H1 (cell line): ENCODE data around the gene CDNF. TPM values are rescaled to one million over a fixed set of nuclear protein-coding genes. Genes with fewer than 3 reads are reported as not detected.

Source experiments
- CTCF ChIA-PET: fragments of 300-600 bp; sonication (Branson Sonifier 250); formaldehyde crosslinking; loops from one replicate; lab custom pipeline; 2021; ENCODE audit not compliant: partially characterized antibody; lab: Charles Lee
- POLR2A ChIA-PET: fragments of 300-600 bp; sonication (Branson Sonifier 250); formaldehyde crosslinking; loops from one replicate; lab custom pipeline; 2021; ENCODE audit warnings: inconsistent platforms; ENCODE audit not compliant: partially characterized antibody; lab: Charles Lee
- DNase-seq, 2 experiments: peaks; one replicate each; pipeline versions ENCODE4 v3.0.0 to v3.0.0-alpha.2; 2010 to 2022; ENCODE audit warnings: low spot score in 2 of 2, low read depth in 1 of 2, mixed read lengths in 1 of 2
- FAIRE-seq: peaks from 2 replicates; lab custom pipeline; 2011; peaks lifted over from hg19 to GRCh38; lab: Jason Lieb, UNC
- H2AFZ ChIP-seq: 2 replicates; pipeline ENCODE4 v1.8.1; 2012; ENCODE audit warnings: low read length, inconsistent platforms
- H2AK5ac ChIP-seq: 2 replicates; pipeline ENCODE4 v1.6.1; 2013; ENCODE audit warnings: low read depth, low read length
- H2BK120ac ChIP-seq: replicated peaks from 2 replicates; pipeline ENCODE3; 2013; ENCODE audit warnings: low read depth, low read length, inconsistent platforms
- H2BK12ac ChIP-seq: 2 replicates; pipeline ENCODE4 v1.6.1; 2013; ENCODE audit warnings: low read depth, low read length
- H2BK15ac ChIP-seq: 2 replicates; pipeline ENCODE4 v1.6.1; 2013; ENCODE audit warnings: low read length
- H2BK20ac ChIP-seq: 2 replicates; pipeline ENCODE4 v1.6.1; 2013; ENCODE audit warnings: low read length
- H2BK5ac ChIP-seq: 2 replicates; pipeline ENCODE4 v1.6.1; 2013; ENCODE audit warnings: low read depth, low read length
- H3K14ac ChIP-seq: 2 replicates; pipeline ENCODE4 v1.6.1; 2013; ENCODE audit warnings: inconsistent platforms; ENCODE audit not compliant: insufficient read length
- H3K18ac ChIP-seq: 2 replicates; pipeline ENCODE4 v1.6.1; 2013; ENCODE audit warnings: low read length; ENCODE audit errors: extremely low read depth
- H3K23ac ChIP-seq: 2 replicates; pipeline ENCODE4 v1.6.1; 2013; ENCODE audit warnings: inconsistent platforms; ENCODE audit not compliant: insufficient read length
- H3K23me2 ChIP-seq: 2 replicates; pipeline ENCODE4 v1.6.1; 2013; ENCODE audit warnings: low read depth, low read length
- H3K27ac ChIP-seq: 2 replicates; pipeline ENCODE4 v1.6.1; 2011; ENCODE audit warnings: low read depth, low read length, inconsistent platforms
- H3K27me3 ChIP-seq, 4 experiments: replicated peaks in 1 of 4; 1 replicate in 1 of 4; 2 replicates in 3 of 4; pipeline versions ENCODE4 v1.6.1 to v1.8.1; 2011 to 2013; ENCODE audit warnings: low read length in 3 of 4, mild to moderate bottlenecking in 3 of 4, inconsistent platforms in 2 of 4, mixed read lengths in 2 of 4, moderate library complexity in 1 of 4; ENCODE audit not compliant: control insufficient read depth in 3 of 4, insufficient read depth in 3 of 4; ENCODE audit errors: extremely low read depth in 1 of 4
- H3K36me3 ChIP-seq, 4 experiments: 2 replicates each; pipeline versions ENCODE4 v1.6.1 to v1.8.1; 2011 to 2013; ENCODE audit warnings: mild to moderate bottlenecking in 4 of 4, low read length in 3 of 4, moderate library complexity in 2 of 4, control low read depth in 1 of 4, inconsistent platforms in 1 of 4; ENCODE audit not compliant: insufficient read depth in 4 of 4, control insufficient read depth in 2 of 4
- H3K4ac ChIP-seq: replicated peaks from 2 replicates; pipeline ENCODE3; 2013; ENCODE audit warnings: low read length, low read depth, mixed read lengths, inconsistent platforms; ENCODE audit not compliant: insufficient read length
- H3K4me1 ChIP-seq, 4 experiments: replicated peaks in 1 of 4; 1 replicate in 1 of 4; 2 replicates in 3 of 4; pipeline versions ENCODE4 v1.6.1 to v1.8.1; 2011 to 2013; ENCODE audit warnings: low read length in 3 of 4, inconsistent platforms in 2 of 4, mixed read lengths in 1 of 4; ENCODE audit not compliant: insufficient read depth in 4 of 4, control insufficient read depth in 3 of 4
- H3K4me2 ChIP-seq, 2 experiments: 2 replicates each; pipeline versions ENCODE4 v1.6.1 to v1.8.1; 2011 to 2013; ENCODE audit warnings: low read depth in 2 of 2, low read length in 2 of 2, control low read depth in 1 of 2, inconsistent platforms in 1 of 2, mild to moderate bottlenecking in 1 of 2; ENCODE audit not compliant: insufficient read depth in 1 of 2
- H3K4me3 ChIP-seq, 4 experiments: fragments of 200-600, 300-600 bp in 1 of 4; sonication (generic), shearing (Covaris generic), sonication (Bioruptor Twin) in 1 of 4; 2 replicates each; pipeline versions ENCODE4 v1.5.1 to v1.8.1; 2011 to 2016; ENCODE audit warnings: low read length in 4 of 4, low read depth in 3 of 4, control low read depth in 2 of 4, inconsistent platforms in 2 of 4, mild to moderate bottlenecking in 2 of 4, mixed read lengths in 1 of 4, moderate library complexity in 1 of 4; ENCODE audit not compliant: insufficient read depth in 2 of 4; ENCODE audit errors: extremely low read depth in 1 of 4
- H3K56ac ChIP-seq: replicated peaks from 2 replicates; pipeline ENCODE3; 2013; ENCODE audit warnings: low read depth, mild to moderate bottlenecking, mixed read lengths, low read length, inconsistent platforms; ENCODE audit not compliant: insufficient read length
- H3K79me1 ChIP-seq: 2 replicates; pipeline ENCODE4 v1.6.1; 2013; ENCODE audit warnings: low read depth, low read length, control low read depth
- H3K79me2 ChIP-seq, 2 experiments: 2 replicates each; pipeline versions ENCODE4 v1.6.1 to v1.8.1; 2012 to 2013; ENCODE audit warnings: low read length in 2 of 2, mild to moderate bottlenecking in 2 of 2, inconsistent platforms in 1 of 2; ENCODE audit not compliant: insufficient read depth in 2 of 2, control insufficient read depth in 1 of 2
- H3K9ac ChIP-seq, 4 experiments: replicated peaks in 1 of 4; 1 replicate in 1 of 4; 2 replicates in 3 of 4; pipeline versions ENCODE4 v1.6.1 to v1.8.1; 2011 to 2013; ENCODE audit warnings: low read depth in 3 of 4, low read length in 3 of 4, control low read depth in 2 of 4, mild to moderate bottlenecking in 2 of 4, moderate library complexity in 2 of 4, inconsistent platforms in 1 of 4; ENCODE audit errors: extremely low read depth in 1 of 4
- H3K9me3 ChIP-seq, 2 experiments: 2 replicates each; pipeline versions ENCODE4 v1.6.1 to v1.8.1; 2012 to 2013; ENCODE audit warnings: mild to moderate bottlenecking in 2 of 2, moderate library complexity in 2 of 2, control low read depth in 1 of 2, inconsistent platforms in 1 of 2, low read depth in 1 of 2, low read length in 1 of 2, mixed read lengths in 1 of 2; ENCODE audit not compliant: insufficient read depth in 2 of 2
- H4K20me1 ChIP-seq, 2 experiments: replicated peaks in 1 of 2; 2 replicates each; pipeline versions ENCODE3 to v1.8.1; 2011 to 2013; ENCODE audit warnings: inconsistent platforms in 2 of 2, low read length in 2 of 2, mild to moderate bottlenecking in 1 of 2; ENCODE audit not compliant: insufficient read depth in 2 of 2, control insufficient read depth in 1 of 2
- H4K5ac ChIP-seq: 2 replicates; pipeline ENCODE4 v1.6.1; 2013; ENCODE audit warnings: low read length, low read depth, mixed read lengths, inconsistent platforms; ENCODE audit not compliant: insufficient read length
- H4K8ac ChIP-seq: 2 replicates; pipeline ENCODE4 v1.8.0; 2013; ENCODE audit warnings: mild to moderate bottlenecking, moderate library complexity, low read length, inconsistent platforms; ENCODE audit not compliant: insufficient read depth; ENCODE audit errors: extremely low read depth
- H4K91ac ChIP-seq: replicated peaks from 2 replicates; pipeline ENCODE3; 2013; ENCODE audit warnings: low read length, mixed read lengths, inconsistent platforms; ENCODE audit not compliant: insufficient read length
- TEAD4 ChIP-seq: IDR thresholded peaks from 2 replicates; pipeline ENCODE4 v1.6.1; 2012; ENCODE audit warnings: low read depth, low read length, inconsistent platforms, mixed read lengths
- WGBS, 2 experiments: shearing (Covaris generic) in 1 of 2; methylation state at CpG; one replicate each; pipeline versions ENCODE4 v1.1.6 to v1.1.7; 2013 to 2015; ENCODE audit warnings: low lambda C conversion rate in 2 of 2, mixed read lengths in 2 of 2, inconsistent platforms in 1 of 2, low coverage in 1 of 2, missing lambda C conversion rate in 1 of 2; ENCODE audit not compliant: insufficient replicate concordance in 2 of 2, insufficient coverage in 1 of 2, insufficient read length in 1 of 2; ENCODE audit errors: extremely low coverage in 1 of 2, missing lambda C conversion rate in 1 of 2; 5-methylcytosine and 5-hydroxymethylcytosine counted together
- polyA plus RNA-seq, 7 experiments: library from polyadenylated mRNA; depleted of rRNA in 3 of 7; stranded (reverse) in 5 of 7; unstranded in 2 of 7; fragments of >200 nt in 5 of 7; fragments of 200-250 nt in 2 of 7; gene quantifications; 1 replicate in 5 of 7; 2 replicates in 1 of 7; 4 replicates in 1 of 7; pipeline versions ENCODE4 v1.2.1 to v1.2.3, GENCODE V29; 2011 to 2013; ENCODE audit warnings: missing spikeins in 2 of 7, mixed read lengths in 2 of 7
- total RNA-seq: library from RNA; stranded (reverse); fragmentation: NEBNext Ultra II Directional; extraction: Animal tissue kit (Norgen Biotek cat#: 25700); gene quantifications from 2 replicates; pipeline ENCODE4 v1.2.1, GENCODE V29; 2021

Gene CDNF
- total and polyA plus RNA-seq, 2 of the 8 experiments (the other 6 are each of a cell fraction or from before 2014, with no cell fraction given) = 0.32 to 0.67 TPM

GRCh38 chr10:14779001-14779651 lies 58.7 kb downstream of the CDNF start:
- Histone ChIP-seq H3K4me3 (no peak overlapping the region), H3K79me2 (no peaks in the 10 kb centered on the region), H2AFZ (no peak overlapping the region), H3K14ac (no peak overlapping the region), H4K91ac (no peak overlapping the region), H3K9ac (no peak overlapping the region), H3K4ac (no peak overlapping the region), H3K36me3 (no peaks in the 10 kb centered on the region), H4K20me1 (no peaks in the 10 kb centered on the region), H3K18ac (no peak overlapping the region), H3K23ac (no peak overlapping the region), H3K27ac (no peak overlapping the region), H3K79me1 (no peaks in the 10 kb centered on the region), H2AK5ac (no peak overlapping the region), H3K23me2 (no peaks in the 10 kb centered on the region), H2BK15ac (no peak overlapping the region), H4K8ac (no peak overlapping the region), H4K5ac (no peak overlapping the region), H3K56ac (no peak overlapping the region), H2BK20ac (no peak overlapping the region), H3K27me3 (no peaks in the 10 kb centered on the region), H2BK12ac (no peak overlapping the region), H3K9me3 (no peaks in the 10 kb centered on the region), H2BK120ac (no peak overlapping the region), H2BK5ac (no peak overlapping the region), H3K4me2 (no peak overlapping the region)
- POLR2A ChIA-PET = no interaction called here
- DNase-seq = no peak
- 94% methylated on average over 6 of the region's 6 CpGs; no CpG with 5 or more reads in 1 of the 2 experiments for WGBS, 2 experiments
- no peak for FAIRE-seq
- TF ChIP-seq TEAD4 = no peak
- TF ChIP-seq, all 59 proteins: peak for 0
- H3K4me1 ChIP-seq = no peaks in the 10 kb centered on the region
- CTCF ChIA-PET = no interaction called here
